Right lung (tissue), 5 donors: Measurements from ENCODE around the gene ZNF469. TPM values are rescaled to one million over a fixed set of nuclear protein-coding genes. Genes with fewer than 3 reads are reported as not detected.

Experiments used
- DNase-seq, 2 donors: peaks; one replicate each; pipeline ENCODE4 v3.0.0-alpha.2; 2013
- polyA plus RNA-seq, 5 donors: library from polyadenylated mRNA; unstranded; fragments of 120-200 nt; gene quantifications; one replicate each; pipeline versions ENCODE4 v1.2.1 to v1.2.3, GENCODE V29; 2013; ENCODE audit warnings: inconsistent platforms in 1 of 5, low replicate concordance in 1 of 5; ENCODE audit not compliant: insufficient read length in 5 of 5, insufficient read depth in 1 of 5

The ZNF469 gene
- polyA plus RNA-seq, 5 donors, result 1.5 to 3.1 (median 1.7) TPM

DNA sequence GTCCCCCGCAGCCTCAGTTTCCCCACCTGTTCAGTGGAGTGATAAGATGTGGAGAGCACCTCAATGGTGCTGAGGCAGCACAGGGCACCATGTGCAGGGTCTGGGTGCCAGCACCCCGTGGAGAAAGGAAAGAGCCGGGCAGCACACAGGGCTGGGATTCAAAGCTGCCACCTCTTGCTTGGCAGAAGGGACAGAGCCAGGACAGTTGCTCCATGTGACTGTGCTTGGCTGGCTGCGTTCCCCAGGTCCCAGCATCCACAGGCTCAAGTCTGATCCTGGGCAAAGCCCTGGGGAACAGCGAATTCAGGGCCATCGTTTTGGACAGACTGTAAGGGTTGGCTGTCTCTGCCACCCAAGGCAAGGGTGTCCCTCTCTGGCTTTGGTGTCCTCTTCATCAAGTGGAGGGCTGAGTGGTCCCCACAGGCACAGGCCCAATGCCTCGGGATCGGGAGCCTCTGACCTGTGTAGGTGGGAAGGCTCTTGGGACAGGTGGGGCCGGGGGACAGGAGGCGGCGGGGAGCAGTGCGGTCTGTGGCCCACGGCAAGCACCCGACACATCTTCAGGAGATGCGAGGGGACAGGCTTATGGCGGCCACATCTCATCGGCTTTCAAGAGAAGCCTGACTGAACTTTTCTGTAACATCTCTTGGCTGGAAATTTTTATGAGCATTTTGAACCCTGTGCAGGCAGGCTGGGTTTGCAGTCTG, 8.5 kb downstream of the ZNF469 start:
- DNase-seq, result no peak

DNA sequence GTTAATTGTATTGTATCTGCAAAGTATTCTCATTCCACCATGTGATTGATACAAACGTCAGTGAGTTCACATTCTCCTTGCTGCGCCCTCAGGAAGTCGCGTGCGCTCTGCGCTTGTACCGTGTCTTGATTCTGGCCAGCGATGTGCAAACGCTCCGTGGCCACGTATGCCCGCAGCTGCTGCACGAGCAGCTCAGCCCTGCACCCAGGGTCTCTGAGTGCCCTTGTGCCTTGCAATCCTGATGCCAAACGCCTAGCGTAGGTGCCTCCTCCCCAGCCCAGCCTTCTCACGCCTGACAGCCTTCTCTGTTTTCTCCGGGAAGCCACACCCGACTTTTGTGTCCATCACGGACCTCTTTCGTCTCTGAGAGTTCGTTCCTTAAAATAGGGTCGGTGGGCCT, 9.4 kb downstream of the ZNF469 start:
- DNase-seq, result no peak

DNA sequence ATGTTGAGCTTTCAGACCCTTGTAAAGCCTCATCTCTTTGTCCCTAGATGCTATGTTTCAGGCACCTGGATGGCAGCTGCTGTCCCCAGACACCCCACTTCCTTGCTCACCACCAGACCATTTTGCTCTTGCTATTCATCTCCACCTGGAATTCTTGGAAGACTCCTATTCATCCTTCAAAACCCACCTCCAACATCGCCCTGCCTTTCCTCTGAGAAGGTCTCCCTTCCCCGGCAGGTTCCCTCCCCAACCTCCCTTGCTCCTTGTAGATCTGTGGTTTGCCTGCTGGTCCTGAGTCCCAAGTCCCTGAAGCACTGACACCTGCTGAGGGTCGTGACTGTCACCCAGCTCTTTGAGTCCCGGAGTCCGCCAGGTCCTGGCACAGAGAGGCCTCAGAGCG, 9.9 kb downstream of the ZNF469 start:
- no peak for DNase-seq

DNA sequence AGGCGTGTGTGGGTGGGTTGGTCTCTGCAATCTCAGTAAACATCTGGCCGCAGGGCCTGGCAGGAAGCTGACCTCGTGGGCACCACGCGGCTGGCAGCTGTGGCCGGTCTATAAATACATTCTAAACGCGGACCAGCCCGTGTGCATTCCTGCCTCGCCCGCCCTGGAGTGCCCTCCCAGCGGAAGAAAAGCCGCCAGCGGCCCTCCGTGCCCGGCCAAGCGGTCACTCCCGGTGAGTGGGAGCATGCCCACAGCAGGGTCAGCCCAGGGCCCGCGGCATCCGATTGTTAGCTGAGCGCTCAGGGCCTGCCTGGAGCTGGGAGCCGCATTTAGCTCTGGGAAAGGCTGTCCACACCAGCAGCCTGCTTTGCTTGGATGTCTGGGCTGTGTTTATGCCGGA, 10.3 kb downstream of the ZNF469 start:
- no peak for DNase-seq

DNA sequence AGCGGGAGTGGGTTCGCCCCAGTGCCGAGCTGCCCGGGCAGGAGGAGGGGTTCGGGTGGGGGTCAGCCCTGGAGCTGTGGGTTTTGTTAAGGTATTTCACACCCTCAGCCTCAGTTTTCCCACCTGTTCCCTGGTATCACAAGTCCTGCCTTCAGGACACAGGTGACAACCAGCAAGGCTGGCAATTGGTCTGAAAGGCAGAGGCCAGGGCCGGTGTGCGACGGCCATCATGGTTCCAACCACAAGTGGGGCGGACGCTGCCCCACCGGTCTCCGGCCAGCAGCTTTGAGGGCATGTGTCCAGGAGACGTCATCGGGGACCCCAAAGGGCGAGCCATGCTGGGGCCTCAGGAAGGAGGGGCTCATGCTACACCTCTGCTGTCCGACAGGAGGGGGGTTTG, 10.8 kb downstream of the ZNF469 start:
- DNase-seq, result no peak

DNA sequence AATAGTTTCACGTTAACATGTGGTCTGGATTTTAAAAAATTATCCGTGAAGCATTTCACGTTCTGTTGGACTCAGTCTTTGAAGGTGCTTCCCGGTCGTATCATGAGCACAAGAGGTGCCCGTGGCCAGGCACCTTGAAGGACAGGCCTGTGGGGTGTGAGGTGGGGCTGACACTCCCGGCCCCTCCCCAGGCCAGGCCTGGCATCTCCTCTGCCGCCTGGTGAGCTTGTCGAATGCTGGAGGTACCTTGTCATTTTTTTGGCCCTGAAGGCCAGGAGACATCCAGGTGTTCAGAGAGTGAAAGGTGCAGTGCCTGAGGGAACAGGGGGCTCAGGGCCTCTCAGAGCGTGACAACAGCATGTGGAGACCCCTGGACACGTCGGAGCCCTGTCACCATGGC, 11.7 kb downstream of the ZNF469 start:
- DNase-seq, result no peak

DNA sequence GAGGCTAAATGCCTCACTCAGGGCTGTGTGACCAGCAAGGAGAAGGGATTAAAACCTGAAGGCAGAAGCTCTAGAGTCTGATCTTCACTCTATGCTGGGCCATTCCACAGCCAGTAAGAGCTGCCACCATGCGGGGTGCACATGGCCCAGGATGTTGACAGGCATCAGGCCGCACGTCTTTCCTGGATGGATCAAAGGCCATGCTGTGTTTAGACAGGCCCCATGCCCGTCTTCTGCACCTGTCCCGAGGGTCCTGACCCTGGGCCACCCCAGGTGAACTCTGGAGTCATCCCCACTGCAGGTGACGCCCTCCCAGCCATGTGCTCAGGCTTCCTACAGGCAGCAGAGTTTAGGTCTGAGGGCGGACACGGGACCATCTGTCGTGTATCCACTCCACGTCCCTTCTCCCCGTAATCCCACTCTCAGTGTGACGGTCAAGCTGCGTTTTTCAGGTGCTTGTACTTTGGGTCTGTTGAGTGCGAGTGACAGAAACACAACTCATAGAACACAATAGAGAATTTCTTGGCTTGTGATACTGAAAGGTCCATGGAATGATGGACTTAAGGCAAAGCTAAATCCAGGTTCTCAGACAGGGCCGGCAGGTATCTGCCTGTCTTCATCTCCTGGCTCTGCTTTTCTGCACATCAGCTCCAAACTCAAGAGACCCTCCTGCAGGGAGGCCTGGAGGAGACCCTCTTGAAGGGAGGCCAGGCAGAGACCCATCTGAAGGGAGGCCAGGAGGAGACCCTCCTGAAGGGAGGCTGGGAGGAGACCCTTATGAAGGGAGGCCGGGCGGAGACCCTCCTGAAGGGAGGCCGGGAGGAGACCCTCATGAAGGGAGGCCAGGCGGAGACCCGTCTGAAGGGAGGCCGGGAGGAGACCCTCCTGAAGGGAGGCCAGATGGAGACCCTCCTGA, 13.2 kb downstream of the ZNF469 start:
- no peak for DNase-seq

DNA sequence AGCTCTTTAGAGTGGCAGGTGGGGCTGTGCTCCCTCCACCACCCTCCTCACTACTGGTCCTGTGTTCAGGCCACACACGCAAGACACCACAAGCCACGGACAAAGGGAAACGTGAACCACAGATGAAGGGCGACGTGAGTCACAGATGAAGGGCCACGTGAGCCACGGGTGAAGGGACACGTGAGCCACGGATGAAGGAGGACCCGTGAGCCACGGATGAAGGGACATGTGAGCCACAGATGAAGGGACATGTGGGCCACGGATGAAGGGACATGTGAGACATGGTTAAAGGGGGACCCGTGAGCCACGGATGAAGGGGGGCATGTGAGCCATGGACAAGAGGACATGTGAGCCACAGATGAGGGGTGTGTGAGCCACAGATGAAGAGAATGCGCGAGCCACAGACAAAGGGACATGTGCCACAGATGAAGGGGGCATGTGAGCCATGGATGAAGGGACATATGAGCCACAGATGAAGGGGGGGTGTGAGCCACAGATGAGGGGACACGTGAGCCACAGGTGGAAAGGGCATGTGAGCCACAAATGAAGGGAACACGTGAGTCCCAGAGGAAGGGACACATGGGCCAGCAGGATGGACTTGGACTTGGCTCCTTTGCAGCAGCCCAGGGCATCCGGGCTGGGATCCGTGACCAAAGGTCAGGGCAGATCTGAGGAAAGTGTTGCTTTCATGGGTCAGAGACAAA, 15.6 kb downstream of the ZNF469 start:
- DNase-seq, result no peak

DNA sequence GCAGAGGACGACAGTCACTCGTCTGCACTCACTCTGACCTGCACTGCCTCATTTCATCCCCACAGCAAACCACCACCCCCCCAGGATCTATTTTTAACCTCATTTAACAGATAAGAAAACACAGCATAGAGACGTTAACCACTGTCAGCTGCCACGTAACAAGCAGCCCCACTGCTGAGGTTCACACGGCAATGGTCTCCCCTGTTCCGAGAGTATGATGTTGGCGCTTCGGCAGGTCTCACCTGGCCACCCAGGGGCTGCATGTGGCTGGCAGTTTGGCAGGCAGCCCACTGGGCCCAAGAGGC, 16.1 kb downstream of the ZNF469 start:
- DNase-seq, result no peak

DNA sequence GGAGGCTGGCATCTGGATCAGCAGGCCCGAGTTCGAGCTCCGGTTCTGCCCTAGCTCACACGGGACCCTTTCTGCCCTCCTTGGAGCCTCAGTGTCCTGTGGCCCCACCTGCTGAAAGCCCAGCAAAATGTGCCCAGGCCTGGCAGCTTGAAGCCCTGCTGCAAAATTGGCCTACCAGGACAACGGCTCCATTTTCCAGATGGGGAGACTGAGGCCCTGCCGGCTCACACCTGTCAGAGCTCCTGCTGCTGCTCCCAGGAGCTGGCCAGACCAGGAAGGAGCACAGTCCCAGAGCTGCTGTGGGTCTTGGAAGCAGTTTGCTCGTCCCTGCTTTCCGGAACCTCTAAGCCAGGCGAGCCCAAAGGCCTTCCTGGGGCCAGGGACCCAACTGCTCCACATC, 17.4 kb downstream of the ZNF469 start:
- no peak for DNase-seq

DNA sequence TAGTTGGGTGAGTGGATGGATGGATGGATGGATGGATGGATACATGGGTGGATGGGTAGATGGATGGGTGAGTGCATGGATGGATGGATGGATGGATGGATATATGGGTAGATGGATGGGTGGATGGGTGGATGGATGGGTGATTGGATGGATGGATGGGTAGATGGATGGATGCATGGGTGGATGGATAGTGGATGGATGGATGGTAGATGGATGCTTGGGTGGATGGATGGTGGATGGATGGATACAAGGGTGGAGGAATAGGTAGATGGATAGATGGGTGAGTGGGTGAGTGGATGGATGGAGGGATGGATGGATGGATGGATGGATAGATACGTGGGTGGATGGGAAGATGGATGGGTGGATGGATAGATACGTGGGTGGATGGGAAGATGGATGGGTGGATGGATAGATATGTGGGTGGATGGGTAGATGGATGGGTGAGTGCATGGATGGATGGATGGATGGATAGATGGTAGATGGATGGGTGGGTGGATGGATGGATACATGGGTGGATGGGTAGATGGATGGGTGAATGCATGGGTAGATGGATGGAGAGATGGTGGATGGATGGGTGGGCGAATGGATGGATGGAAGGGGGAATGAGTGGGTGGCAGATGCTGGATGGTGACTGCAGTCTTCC, 19.0 kb downstream of the ZNF469 start:
- DNase-seq, result no peak

DNA sequence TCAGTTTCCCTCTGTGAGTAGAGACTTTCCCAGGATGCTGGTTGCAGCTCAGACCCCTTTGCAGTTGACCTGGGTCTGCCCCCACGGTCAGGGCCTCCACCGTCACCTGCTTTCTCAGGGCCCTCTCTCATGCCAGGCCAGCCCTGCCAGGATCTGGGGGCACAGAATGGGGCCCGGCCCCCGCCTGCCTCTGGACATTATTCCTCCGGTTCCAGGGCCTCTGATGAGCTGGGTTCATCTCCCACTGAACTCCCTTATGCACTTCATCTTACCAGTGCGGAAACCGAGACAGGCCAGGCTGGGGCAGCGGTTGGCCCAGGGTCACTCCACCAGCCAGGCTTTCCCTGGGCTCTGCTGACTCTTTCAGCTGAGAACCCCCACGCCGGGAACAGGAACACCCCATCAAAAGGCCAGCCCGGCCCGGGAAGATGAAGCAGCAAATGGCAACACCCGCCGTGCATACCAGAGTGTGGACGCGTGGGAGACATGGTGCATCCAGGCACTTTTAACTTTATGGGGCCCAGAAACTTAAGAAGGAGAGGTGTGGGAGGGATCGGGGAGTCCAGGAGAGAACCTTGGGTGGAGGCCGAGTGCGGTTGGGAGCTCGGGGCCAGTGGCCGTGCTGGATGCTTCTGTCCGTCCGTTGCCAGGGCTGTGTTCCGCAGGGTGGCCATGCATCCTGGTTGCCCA, 19.9 kb downstream of the ZNF469 start:
- no peak for DNase-seq

DNA sequence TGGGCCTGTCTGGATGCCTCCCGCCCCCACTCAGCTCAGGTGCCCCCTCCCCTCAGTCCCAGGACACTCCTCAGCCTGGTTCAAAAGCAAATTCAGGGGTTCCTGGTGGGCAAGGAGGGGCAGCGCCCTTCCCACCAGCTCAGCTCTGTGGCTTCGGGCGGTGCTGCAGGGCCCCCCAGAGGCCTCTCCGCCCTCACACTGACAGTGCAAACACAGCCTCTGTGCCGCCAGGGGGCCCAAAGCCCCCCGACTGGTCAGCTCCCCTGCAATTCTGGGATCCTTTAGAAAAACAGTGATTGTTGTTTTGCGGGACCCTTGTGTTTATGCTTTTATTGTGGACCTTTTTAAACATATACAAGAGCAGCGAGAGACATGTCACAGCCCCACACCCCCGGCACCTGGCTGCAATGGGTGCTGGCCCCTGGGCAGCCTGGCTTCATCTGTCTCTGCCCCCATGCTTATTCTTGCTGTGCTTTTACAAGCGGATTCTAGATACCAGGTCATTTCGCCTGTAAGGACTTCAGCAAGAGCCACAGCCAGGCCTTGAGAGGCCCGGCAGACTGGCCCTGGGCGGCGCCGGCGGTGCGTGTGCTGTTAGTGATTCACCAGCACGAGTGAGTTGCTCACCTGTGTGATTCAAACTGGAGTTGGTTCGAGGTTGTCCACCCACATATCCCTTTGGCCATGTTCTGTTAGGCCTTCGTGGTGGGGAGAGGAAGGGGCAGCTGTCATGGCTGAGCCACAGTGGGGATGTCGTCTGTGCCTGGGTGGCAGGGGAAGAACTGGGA, 21.2 kb downstream of the ZNF469 start:
- DNase-seq, result no peak

DNA sequence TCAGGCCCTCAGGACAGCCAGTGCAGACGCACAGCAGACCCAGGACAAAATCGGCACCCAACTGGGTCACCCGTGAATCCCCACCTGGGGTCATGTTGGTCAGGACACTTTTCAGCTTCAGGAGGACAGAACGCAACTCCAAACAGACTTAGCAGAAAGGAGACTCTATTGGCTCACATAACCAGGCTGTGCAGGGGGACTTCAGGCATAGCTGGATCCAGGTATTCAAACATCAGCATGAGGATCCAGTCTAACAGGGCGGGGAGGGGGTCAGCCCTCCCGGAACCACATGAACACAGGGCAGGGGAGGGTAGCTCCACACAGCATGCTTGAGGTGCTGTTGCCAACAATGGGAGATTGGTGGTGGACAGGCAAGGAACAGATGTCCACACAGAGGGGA, 22.0 kb downstream of the ZNF469 start:
- DNase-seq, result no peak

DNA sequence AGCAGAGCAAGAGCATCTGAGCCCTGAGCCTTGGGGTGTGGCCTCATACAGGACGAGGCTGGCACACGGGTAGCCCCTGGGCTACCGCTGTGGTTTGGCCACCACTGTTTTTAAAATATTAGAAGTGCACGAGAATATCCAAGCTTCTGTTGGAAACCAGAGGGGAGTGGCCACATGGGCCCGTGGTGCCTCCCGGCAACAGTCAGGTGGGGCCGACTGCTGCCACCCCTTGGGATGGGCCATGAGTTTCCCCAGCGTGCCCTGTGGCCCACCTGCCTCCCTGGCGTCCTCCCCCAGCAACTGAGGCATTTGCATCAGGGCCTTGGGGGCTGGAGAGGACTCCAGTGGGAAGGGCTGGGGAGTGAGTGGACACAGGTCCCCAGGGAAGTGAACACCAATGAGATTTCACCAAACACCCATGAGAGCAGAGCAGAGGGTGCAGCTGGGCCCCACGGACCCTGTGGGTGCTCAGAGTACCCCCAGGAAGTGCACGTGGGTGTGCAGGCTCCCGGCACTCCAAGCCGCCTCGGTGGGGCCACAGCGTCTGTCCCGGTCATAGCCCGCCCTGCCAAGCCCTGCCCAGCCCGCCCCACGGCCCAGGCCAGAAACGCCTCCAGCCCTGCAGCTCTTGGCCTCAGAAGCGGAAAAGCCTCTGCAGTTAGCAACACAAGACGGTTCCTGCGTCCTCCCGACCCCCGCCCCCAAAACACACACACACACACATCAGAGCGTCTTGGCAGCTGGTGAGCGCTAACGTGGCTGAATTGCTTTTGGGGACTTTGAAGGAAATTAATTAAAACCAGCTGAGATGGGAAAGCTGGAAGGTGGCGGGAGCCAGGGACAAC, 22.7 kb downstream of the ZNF469 start:
- DNase-seq, result peak; percentile 66 to 79

DNA sequence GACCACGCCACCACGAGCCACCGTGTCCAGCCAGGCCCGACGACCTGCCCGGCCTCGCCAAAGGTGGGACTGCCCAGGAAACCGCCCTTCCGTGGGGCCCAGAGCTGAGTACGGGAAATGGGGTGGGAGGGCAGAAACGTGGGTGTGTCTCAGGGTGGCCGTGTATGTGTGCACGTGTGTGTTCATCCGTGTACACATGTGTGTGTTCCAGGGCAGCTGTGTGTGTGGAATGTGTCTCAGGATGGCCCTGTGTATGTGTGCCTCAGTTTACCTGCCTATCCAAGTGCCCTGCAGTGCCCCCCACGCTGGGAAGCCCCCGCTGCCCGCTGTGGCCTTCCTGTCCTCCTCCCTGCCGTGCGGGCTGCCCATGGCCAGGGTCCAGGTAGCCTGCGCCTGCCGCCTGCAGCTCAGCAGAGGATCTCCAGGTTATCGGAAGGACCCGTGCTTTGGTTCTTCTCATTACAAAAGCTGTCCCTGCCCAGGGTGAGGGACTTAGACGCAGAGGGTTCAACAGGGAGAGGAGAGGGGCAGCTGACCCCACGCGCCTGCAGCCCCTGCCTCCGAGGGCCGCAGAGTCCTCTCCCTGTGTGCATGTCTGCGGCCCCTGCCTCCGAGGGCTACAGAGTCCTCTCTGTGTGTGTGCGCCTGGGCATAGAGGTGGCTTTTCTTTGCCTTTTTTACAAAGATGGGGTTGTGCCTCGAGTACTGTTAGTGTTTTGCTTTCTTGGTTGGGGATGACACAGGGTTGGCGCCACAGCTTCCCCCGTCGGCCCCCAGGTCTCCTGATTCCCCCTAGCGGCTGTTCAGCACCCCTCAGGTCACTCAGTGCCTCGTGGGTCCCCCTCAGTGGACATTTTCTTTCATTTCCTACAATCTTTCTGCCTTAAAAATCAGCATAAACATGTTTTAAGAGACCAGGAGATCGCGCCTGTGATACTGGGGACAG, 23.6 kb downstream of the ZNF469 start:
- no peak for DNase-seq

DNA sequence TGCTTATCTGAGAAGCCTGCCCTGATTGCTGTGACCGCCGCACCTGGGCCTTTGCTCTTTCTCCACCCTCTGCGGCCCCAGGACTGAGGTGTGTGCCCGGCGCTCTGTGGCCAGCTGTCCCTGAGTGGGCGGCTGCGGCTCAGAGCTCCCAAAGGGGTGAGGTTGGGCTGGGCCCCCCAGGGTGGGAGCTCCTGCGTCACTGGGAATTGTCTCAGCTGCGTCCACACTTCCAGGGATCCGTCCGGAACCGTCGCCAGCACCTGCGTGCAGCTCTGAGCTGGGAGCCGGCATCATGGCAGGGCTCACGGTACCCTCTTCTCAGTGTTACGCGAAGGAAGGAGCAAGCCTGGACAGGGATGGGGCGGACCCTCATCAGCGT, 24.3 kb downstream of the ZNF469 start:
- no peak for DNase-seq

DNA sequence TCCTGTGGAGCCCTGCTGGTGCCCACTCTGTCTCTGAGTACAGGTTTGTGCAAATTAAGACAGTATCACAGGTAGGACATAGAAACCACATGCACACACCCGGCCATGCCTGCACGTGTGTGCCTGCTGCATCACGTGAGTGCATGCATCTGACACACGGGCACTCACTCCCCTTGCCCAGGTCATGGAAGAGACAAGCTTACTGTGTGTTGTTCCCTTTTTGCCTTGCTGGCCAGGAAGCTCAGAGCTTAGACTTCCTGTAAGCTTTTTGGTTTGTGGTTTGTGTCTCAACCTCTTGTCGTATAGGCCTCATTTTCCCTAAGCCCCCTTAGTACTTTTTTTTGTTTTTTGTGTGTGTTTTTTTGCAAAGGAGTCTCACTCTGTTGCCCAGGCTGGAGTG, 25.0 kb downstream of the ZNF469 start:
- no peak for DNase-seq
